ENCODE data around the gene CNBD2. TPM values are rescaled to one million over a fixed set of nuclear protein-coding genes. Genes with fewer than 3 reads are reported as not detected.

Gene CNBD2
- total RNA-seq, 1 experiment from 2014 or later: 3.8 TPM

GRCh38 chr20:36008461-36009035, 40.2 kb downstream of the CNBD2 start:
- Mint-ChIP-seq H3K27ac (no peak overlapping the region), H3K27me3 (ENCODE audit: low read depth) (peaks cover 7% of the 10 kb centered on the region), H3K4me3 (no peak overlapping the region), H3K9me3 (peaks cover 17% of the 10 kb centered on the region), H3K4me1 (no peaks in the 10 kb centered on the region), H3K36me3 (peaks cover 4% of the 10 kb centered on the region; the same call in 1 of the 2 replicates)
- CTCF ChIA-PET: interaction anchor here (0.8 to 8.2 kb wide), 5 partner anchors 9 to 130 kb away, joined by 3 to 51 read pairs (median 4); no protein-coding TSS in a partner anchor
- POLR2A ChIA-PET: no interaction called here
- ATAC-seq (no peak), DNase-seq (ENCODE audit: low spot score) (no peak)
- TF ChIP-seq ZNF121 (CRISPR knock-in tag; IDR thresholded peaks at IDR 0.05) (no peak), ZNF263 (CRISPR knock-in tag; IDR thresholded peaks at IDR 0.05; ENCODE audit: low read depth) (no peak), SMAD3 (CRISPR knock-in tag; IDR thresholded peaks at IDR 0.05; ENCODE audit: borderline replicate concordance) (no peak), ATF2 (CRISPR knock-in tag; IDR thresholded peaks at IDR 0.05; ENCODE audit: borderline replicate concordance, low read depth) (no peak), NR3C1 (CRISPR knock-in tag; conservative IDR thresholded peaks at IDR 0.05; ENCODE audit: low read depth) (no peak), NFATC4 (CRISPR knock-in tag; IDR thresholded peaks at IDR 0.05) (no peak), KAT7 (CRISPR knock-in tag; IDR thresholded peaks at IDR 0.05; ENCODE audit: borderline replicate concordance) (no peak), TP53 (CRISPR knock-in tag; IDR thresholded peaks at IDR 0.05) (no peak), PRDM15 (CRISPR knock-in tag; IDR thresholded peaks at IDR 0.05) (no peak), NR1H2 (CRISPR knock-in tag; IDR thresholded peaks at IDR 0.05) (no peak), ZNF416 (CRISPR knock-in tag; IDR thresholded peaks at IDR 0.05) (no peak), AFF4 (CRISPR knock-in tag; IDR thresholded peaks at IDR 0.05; ENCODE audit: borderline replicate concordance) (no peak), RELA (CRISPR knock-in tag; IDR thresholded peaks at IDR 0.05; ENCODE audit: borderline replicate concordance) (no peak)
- TF ChIP-seq, protein P1, sequence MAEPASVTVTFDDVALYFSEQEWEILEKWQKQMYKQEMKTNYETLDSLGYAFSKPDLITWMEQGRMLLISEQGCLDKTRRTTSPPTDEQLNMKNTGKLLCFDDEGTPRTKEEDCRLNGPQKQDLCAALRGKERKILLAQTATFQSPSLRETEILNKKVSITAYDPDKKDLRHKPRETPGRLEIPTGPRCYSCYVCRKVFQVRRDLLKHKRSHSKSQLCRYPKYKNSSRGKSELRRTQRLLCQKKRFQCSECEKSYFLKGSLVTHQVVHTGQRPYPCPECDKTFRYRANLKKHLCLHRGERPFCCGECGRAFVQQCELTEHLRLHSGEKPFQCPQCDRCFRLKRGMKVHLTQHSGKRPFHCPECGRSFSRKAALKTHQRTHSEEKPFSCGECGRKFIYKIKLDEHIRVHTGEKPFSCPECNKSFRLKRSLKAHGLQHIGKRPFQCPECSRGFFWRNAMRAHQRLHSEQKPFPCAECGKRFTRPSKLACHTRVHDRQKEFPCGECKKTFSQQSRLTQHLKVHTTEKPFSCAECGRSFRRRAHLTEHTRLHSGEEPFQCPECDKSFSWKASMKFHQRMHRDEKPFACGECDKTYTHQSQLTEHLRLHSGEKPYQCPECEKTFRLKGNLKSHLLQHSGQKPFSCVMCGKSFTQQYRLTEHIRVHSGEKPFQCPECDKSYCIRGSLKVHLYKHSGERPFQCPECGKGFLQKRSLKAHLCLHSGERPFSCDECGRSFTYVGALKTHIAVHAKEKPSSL (CRISPR knock-in tag; conservative IDR thresholded peaks at IDR 0.05): no peak
- TF ChIP-seq, protein P2, sequence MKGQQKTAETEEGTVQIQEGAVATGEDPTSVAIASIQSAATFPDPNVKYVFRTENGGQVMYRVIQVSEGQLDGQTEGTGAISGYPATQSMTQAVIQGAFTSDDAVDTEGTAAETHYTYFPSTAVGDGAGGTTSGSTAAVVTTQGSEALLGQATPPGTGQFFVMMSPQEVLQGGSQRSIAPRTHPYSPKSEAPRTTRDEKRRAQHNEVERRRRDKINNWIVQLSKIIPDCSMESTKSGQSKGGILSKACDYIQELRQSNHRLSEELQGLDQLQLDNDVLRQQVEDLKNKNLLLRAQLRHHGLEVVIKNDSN (CRISPR knock-in tag; IDR thresholded peaks at IDR 0.05): no peak

All from WTC11 (cell line).